Left ventricle myocardium inferior (tissue), 1 donor: ENCODE measurements around the gene WDFY3. TPM values are rescaled to one million over a fixed set of nuclear protein-coding genes. Genes with fewer than 3 reads are reported as not detected.
A peak's percentile ranks its signal among the peaks of the same experiment; 100 is the strongest.
"Not testable (repeated sequence)": the region's sequence is repeated elsewhere in the genome, so short reads cannot be mapped to it uniquely, and the experiment has no call there.

Experiments used
- DNase-seq: peaks from one replicate; pipeline ENCODE4 v3.0.0-alpha.2; 2020
- H3K27ac ChIP-seq: fragments of 200-600 bp; replicated peaks from 2 replicates; pipeline ENCODE4 v1.8.0; 2021
- H3K27me3 ChIP-seq: fragments of 200-600 bp; 2 replicates; pipeline ENCODE4 v1.8.0; 2021; ENCODE audit warnings: low read depth
- H3K36me3 ChIP-seq: fragments of 200-600 bp; 2 replicates; pipeline ENCODE4 v1.8.0; 2021
- H3K4me1 ChIP-seq: fragments of 200-600 bp; 2 replicates; pipeline ENCODE4 v1.8.0; 2021
- H3K4me3 ChIP-seq: fragments of 200-600 bp; 2 replicates; pipeline ENCODE4 v1.8.0; 2021; ENCODE audit warnings: mild to moderate bottlenecking, moderate library complexity
- H3K9me3 ChIP-seq: fragments of 200-600 bp; replicated peaks from 2 replicates; pipeline ENCODE4 v1.8.0; 2021
- intact Hi-C: fragments of 100-400 bp; cut with micrococcal nuclease; formaldehyde crosslinking; loops from one replicate; pipeline ENCODE4 v1.11.0; 2022
- total RNA-seq: library from RNA; stranded (reverse); fragmentation: NEBNext Ultra II Directional; extraction: Animal tissue kit (Norgen Biotek cat#: 25700); gene quantifications from one replicate; pipeline ENCODE4 v1.2.1, GENCODE V29; 2021
- TF ChIP-seq, protein P1 (sequence below): fragments of 200-600 bp; IDR thresholded peaks from 2 replicates; pipeline ENCODE4 v1.8.0; 2021; ENCODE audit warnings: antibody characterized with exemption, mild to moderate bottlenecking, borderline replicate concordance
- donor health status: DM: no; HTN: yes; CAD: no; lungs with severe emphysema.

The WDFY3 gene
- total RNA-seq, 1 donor from 2014 or later, result 48.7 TPM

DNA sequence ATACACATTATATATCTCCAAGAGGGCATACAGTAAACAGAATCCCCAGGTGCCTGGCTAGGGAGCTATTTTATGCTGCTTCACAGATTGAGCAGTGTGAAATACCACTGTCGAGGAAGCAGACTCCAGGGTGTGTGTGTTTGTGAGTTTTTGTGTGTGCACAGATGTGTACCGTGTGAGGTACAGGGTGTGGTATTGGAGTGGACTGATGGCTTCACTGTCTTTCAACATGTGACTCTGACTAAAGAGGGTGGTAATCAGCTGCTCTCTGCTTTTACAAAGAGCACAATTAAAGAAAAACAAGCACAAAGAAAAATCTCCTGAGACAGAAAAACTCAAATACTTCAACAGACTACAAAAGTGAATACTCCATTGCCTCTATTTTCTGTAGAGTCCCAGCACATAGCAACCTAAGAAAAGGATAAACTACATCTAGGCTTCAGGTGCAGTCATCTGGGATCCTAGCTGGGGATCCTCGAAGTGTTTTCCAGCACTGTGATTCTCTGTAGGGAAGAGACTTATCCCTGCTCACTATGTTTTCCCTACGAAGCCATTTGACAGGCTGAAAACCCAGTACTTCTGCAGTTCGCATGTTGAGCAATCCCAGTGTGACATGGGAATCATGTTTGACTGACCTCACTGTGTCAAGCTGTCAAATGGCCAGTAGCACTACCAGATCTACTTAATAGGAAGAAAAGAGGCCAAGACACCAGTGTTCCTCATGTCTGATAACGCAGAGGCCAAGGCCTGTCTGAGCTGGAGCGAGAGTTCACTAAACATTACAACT lies 283.2 kb downstream of the WDFY3 start:
- Histone ChIP-seq H3K9me3 (no peaks in the 10 kb centered on the region), H3K27ac (peak overlapping the region; percentile 47), H3K27me3 (no peaks in the 10 kb centered on the region), H3K4me1 (peaks cover 26% of the 10 kb centered on the region), H3K36me3 (peaks cover 92% of the 10 kb centered on the region), H3K4me3 (no peak overlapping the region)
- DNase-seq, result no peak
- intact Hi-C loops, result no loop called here
- TF ChIP-seq, protein P1, sequence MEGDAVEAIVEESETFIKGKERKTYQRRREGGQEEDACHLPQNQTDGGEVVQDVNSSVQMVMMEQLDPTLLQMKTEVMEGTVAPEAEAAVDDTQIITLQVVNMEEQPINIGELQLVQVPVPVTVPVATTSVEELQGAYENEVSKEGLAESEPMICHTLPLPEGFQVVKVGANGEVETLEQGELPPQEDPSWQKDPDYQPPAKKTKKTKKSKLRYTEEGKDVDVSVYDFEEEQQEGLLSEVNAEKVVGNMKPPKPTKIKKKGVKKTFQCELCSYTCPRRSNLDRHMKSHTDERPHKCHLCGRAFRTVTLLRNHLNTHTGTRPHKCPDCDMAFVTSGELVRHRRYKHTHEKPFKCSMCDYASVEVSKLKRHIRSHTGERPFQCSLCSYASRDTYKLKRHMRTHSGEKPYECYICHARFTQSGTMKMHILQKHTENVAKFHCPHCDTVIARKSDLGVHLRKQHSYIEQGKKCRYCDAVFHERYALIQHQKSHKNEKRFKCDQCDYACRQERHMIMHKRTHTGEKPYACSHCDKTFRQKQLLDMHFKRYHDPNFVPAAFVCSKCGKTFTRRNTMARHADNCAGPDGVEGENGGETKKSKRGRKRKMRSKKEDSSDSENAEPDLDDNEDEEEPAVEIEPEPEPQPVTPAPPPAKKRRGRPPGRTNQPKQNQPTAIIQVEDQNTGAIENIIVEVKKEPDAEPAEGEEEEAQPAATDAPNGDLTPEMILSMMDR, result no peak

DNA sequence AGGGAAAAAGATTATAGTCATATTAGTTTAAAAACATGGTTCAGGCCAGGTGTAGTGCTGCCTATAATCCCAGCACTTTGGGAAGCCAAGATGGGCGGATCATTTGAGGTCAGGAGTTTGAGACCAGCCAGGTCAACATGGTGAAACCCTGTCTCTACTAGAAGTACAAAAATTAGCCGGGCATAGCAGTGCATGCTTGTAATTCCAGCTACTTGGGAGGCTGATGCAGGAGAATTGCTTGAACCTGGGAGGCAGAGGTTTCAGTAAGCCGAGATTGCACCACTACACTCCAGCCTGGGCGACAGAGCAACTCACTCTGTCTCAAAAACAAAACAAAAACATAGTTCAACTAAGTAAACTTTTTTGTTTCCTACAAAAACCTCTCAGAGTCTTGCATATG lies 283.8 kb downstream of the WDFY3 start:
- Histone ChIP-seq H3K27ac (peak overlapping the region; percentile 47), H3K36me3 (peaks cover 92% of the 10 kb centered on the region), H3K4me1 (peaks cover 26% of the 10 kb centered on the region)
- H3K4me3 ChIP-seq, intact Hi-C loops, DNase-seq, H3K27me3 ChIP-seq, H3K9me3 ChIP-seq: not testable (repeated sequence)

DNA sequence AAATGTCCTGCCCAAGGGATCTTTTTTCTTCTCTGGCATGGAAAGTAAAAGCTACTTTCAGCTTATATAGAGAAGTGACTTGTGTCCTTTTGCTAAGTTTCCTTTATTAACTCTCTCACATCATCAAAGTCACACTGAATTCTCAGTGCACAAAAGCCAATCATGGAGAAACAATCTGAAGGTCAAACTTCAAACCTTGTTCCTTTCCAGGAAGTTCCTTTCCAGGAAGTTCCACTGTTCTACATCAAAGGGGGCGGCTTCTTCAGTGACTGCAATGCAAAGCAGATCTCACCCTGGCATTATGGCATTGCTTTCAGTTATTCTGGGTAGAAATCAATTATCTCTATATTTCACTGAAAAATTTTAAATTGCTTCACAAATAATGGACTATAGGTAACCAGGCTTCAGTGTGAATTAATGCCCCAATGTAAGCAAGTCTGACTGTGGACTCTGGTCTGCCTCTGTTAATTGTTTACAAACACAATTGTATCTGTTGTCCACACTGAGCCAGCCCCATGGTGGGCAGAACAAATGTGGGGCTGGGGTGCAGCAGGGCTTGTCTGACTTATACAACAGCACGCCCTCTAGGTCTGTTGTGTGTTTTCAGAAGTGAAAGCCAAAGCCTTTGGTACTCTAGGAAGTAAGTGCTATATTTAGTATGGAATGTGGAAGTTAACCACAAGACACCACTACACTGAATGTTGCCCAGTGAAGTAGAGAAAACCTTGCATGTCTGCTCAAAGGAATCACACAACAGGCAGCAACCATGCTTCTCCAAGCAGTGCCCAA lies 284.8 kb downstream of the WDFY3 start:
- DNase-seq, result no peak
- Histone ChIP-seq H3K27ac (peak overlapping the region; percentile 47), H3K27me3 (no peaks in the 10 kb centered on the region), H3K4me1 (peaks cover 34% of the 10 kb centered on the region), H3K36me3 (peaks cover 93% of the 10 kb centered on the region), H3K9me3 (no peaks in the 10 kb centered on the region), H3K4me3 (no peak overlapping the region)
- TF ChIP-seq, protein P1, result no peak
- intact Hi-C loops, result no loop called here

DNA sequence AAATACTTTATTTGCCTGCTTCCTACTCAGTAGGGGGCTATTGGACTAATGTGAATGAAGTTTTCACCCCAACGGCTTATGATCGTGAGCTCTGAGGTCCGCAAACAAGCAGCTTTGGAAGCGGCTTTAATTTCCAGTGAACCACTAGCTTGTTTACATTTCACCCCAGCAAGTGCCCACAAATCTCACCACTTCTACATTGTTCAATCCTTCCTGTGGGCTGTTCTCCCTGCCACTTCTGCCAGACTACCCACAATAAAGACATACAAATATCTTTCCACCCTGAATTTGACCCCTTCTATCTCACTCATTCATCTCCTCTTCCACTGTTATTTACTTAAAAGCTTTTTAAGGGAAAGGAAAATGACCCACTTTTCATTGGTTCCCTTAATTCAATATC lies 285.5 kb downstream of the WDFY3 start:
- Histone ChIP-seq H3K27me3 (no peaks in the 10 kb centered on the region), H3K36me3 (peaks cover 94% of the 10 kb centered on the region), H3K4me1 (peaks cover 40% of the 10 kb centered on the region), H3K4me3 (no peak overlapping the region), H3K9me3 (no peaks in the 10 kb centered on the region), H3K27ac (no peak overlapping the region)
- TF ChIP-seq, protein P1, result no peak
- intact Hi-C loops, result no loop called here
- DNase-seq, result no peak

DNA sequence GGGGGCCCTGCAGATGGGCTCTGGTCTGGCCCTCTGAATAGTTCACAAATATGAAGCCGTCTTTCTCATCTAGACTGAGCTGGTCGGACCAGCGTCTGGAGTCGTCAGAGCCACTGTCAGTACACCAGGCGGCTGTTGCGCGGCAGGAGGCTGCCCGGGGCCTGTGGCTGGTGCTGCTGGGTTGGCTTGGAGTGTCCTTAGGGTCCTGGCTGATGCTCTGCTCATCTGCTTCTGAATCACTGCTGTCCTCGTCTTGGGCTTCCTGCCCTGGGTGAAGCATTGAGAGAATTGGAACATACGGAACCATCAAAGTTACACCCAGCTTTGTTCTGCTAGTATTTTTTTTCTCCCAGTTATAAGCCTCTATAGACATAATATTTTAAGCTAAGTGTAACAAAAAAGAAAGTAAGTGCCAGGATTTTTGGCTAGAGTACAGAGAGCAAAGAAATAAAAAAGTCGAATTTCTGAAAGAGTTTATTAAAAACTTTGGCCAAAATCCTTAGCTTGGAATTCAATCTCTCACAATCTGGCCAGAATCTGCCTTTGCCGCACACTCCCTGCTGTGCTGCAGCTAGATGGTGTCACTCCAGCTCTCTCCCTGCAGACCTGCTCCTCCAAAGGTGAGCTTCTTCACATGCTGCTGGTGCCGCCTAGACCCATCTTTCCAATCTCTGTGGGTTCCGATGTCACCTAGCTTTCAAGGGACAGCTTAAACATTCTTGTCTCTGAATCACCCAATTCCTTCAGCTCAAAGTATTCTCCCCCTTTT lies 287.3 kb downstream of the WDFY3 start:
- Histone ChIP-seq H3K36me3 (peaks cover 92% of the 10 kb centered on the region), H3K9me3 (no peaks in the 10 kb centered on the region), H3K4me1 (peaks cover 40% of the 10 kb centered on the region), H3K27ac (no peak overlapping the region), H3K27me3 (no peaks in the 10 kb centered on the region), H3K4me3 (no peak overlapping the region)
- intact Hi-C loops, result no loop called here
- TF ChIP-seq, protein P1, result no peak
- DNase-seq, result no peak
